ENCODE measurements around the gene PRR20A.
"Not testable (repeated sequence)": the region's sequence is repeated elsewhere in the genome, so short reads cannot be mapped to it uniquely, and the experiment has no call there.

PRR20A gene

GRCh38 chr13:57140235-57140968, at the start of gene PRR20A:
Gene PRR20A, plus strand, starts transcription at chr13:57140918. Its CDS starts 387 bp downstream, at chr13:57141305.
- DNase-seq, result not testable (repeated sequence)

DNA sequence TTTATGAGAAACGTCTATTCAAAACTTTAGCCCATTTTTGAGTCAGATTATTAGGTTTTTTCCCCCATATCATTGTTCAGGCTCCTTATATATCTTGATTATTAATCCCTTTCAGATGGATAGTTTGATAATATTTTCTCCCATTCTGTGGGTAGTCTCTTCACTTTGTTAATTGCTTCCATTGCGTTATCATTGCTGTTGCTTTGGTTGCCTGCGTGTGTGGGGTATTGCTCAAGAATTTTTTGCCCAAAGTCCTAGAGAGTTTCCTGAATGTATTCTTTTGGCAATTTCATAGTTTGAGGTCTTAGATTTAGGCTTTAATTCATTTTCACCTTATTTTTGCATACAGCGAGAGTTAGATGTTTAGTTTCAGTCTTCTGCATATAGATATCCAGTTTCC, 25.8 kb upstream of the PRR20A start:
- DNase-seq, result no peak

- no peak for DNase-seq
These were observed 17.0 kb upstream of the PRR20A start for GRCh38 chr13:57123681-57124080.

DNA sequence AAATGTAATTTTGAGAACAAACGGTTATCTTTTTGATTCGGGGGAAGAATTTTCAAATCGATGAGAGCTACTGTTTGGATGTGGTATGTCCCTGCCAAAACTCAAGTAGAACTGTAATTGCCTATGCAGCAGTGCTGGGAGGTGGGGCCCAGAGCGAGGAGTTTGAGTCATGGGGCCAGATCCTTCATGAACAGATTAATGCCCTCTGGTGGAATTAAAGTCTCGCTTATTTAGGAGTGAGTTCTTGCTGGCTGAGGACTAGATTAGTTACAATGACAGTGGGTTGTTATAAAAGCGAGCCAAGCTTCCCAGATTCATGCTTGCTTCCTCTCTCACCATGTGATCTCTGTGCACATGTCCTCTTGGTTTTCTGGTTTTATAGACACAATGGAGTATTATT, 11.8 kb upstream of the PRR20A start:
- no peak for DNase-seq

- no peak for DNase-seq
These were observed 4.6 kb upstream of the PRR20A start for GRCh38 chr13:57136093-57136492.

- no peak for DNase-seq
These were observed 3.1 kb upstream of the PRR20A start for GRCh38 chr13:57137585-57137984.

- no peak for DNase-seq
These were observed 1.7 kb upstream of the PRR20A start for GRCh38 chr13:57138988-57139387.

DNA sequence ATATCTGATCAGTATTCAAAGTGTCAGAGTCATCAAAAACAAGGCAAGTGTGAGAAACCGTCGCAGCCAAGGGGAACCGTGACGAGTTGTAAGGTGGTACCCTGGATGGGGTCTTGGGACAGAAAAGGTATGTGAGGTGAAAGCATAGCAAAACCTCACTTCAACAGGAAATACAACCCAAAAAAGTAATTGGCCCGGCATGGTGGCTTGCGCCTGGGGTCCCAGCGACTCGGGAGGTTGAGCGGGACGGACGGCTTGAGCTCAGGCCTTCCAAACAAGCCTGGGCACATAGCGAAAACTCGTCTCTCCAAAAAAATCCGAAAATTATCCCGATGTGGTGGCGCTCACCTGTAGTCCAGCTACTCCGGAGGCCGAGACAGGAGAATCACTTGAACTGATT, 937 bp upstream of the PRR20A start:
- not testable (repeated sequence) for DNase-seq

DNA sequence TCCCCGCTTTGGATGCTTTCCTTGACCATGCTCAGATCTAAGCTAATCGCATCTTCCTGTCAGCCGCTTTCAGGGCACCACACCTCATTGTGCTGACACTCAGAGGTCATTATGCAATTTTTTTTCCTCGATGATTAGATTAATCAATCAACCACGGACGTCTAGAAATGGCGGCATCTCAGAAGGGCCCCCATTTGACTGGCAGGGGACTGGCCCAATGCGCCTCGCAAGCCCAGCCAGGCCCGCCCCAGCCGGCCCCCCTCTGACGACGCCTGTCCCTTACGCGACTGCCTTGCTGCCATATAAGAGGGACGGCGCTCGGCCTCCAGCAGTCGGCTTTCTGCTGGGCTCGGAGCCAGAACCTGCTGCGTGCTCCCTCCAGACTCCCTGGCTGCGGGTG, 6.5 kb downstream of the PRR20A start, which contains the start of gene PRR20B:
PRR20B (plus strand) TSS at position 301 of the 400 bp plus-strand sequence. CDS start 387 bp downstream, outside the sequence.
- DNase-seq, result not testable (repeated sequence)

DNA sequence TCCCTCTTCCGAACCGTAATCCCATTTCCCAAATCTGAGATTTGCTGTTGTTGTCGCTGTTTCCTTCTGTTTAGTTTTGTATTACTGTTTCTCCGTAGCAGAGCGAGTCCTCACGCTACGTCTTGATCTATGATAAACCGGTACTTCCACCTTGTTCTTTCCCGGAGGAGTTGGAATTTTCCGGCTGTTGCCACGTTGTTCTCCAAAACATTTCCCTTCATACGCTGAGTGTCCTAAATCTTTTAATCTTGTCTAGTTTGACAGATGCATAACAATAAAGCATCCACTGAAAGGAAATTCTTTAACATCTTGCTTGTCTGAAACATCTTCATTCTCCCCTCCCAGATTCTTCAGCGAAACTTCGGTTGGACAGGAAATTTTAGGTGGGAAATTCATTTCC, 7.4 kb downstream of the PRR20A start:
- DNase-seq, result not testable (repeated sequence)

DNA sequence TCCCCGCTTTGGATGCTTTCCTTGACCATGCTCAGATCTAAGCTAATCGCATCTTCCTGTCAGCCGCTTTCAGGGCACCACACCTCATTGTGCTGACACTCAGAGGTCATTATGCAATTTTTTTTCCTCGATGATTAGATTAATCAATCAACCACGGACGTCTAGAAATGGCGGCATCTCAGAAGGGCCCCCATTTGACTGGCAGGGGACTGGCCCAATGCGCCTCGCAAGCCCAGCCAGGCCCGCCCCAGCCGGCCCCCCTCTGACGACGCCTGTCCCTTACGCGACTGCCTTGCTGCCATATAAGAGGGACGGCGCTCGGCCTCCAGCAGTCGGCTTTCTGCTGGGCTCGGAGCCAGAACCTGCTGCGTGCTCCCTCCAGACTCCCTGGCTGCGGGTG, 13.0 kb downstream of the PRR20A start, which contains the start of gene PRR20C:
PRR20C (plus strand) TSS at position 301 of the 400 bp plus-strand sequence. CDS start 387 bp downstream, outside the sequence.
- DNase-seq, result not testable (repeated sequence)

GRCh38 chr13:57160332-57160731, 19.6 kb downstream of the PRR20A start, which contains the start of gene PRR20D:
Gene PRR20D, plus strand, starts transcription at chr13:57160632. Its CDS starts 387 bp downstream, at chr13:57161019.
- not testable (repeated sequence) for DNase-seq

DNA sequence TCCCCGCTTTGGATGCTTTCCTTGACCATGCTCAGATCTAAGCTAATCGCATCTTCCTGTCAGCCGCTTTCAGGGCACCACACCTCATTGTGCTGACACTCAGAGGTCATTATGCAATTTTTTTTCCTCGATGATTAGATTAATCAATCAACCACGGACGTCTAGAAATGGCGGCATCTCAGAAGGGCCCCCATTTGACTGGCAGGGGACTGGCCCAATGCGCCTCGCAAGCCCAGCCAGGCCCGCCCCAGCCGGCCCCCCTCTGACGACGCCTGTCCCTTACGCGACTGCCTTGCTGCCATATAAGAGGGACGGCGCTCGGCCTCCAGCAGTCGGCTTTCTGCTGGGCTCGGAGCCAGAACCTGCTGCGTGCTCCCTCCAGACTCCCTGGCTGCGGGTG, 26.2 kb downstream of the PRR20A start, which contains the start of gene PRR20E:
PRR20E (plus strand) TSS at position 301 of the 400 bp plus-strand sequence. CDS start 387 bp downstream, outside the sequence.
- not testable (repeated sequence) for DNase-seq

DNA sequence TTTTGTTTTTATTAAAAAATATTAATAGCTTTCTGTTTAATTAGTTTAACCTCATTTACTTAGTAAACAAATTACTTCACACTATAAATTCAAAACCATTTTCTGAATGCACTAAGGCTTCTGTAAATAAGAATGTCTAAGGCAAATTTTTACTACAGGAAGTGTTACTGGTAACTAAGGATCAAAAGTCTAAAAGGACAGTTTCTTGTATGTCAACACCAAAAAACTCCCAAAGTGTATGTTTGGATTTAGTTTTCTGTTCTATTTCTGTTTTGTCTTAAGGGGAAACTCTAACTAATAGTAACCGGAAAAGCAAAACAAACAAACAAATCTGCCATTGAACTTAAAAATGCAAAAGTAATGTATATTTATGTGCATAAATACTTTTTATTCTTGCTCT, 50.9 kb downstream of the PRR20A start:
- DNase-seq, result no peak
